ENCODE results near the gene MLLT10. TPM values are rescaled to one million over a fixed set of nuclear protein-coding genes. Genes with fewer than 3 reads are reported as not detected.

The MLLT10 gene
- total and polyA plus RNA-seq, 9 of the 15 experiments (the other 6 are each of a cell fraction or from before 2014, with no cell fraction given), result 18.8 to 81.4 (median 64.2) TPM

DNA sequence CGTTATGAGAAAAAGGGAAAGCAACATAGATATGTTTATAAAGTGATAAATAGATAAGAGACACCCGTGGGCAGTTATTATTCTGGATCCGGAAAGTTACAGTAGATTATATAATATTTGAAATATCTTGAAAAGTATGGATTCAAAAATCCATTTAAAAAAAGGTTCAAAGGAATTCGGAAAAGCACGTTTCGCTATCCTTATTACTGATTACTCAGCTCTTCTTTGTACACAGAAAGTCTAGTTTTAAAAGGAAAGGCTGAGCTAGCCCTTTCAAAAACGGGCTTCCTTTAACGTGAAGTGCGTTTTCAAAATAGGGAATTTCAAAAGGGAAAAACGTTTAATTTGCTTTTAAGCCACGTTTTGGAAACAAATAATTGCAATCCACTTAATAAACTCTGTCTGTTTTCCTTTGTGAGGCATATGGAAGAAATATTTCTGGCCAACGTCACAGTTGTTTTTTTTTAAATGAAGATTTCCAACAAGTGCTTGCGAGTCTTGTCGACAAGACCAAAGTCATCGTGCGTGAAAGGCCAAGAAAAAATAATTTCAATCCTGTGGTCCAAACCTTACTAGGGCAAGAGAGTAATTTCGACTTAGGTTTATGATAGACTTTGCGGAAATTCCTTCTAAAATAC is 6.3 kb upstream of the MLLT10 start (continued):
- no peak for TF ChIP-seq MGA (IDR thresholded peaks at IDR 0.05)
- TF ChIP-seq IRF2 (CRISPR knock-in tag; IDR thresholded peaks at IDR 0.05), result no peak
- TF ChIP-seq PYGO2 (tag; IDR thresholded peaks at IDR 0.05), result no peak
- no peak for TF ChIP-seq ZNF143 (CRISPR knock-in tag; IDR thresholded peaks at IDR 0.05)
- no peak for TF ChIP-seq KLF10 (CRISPR knock-in tag; IDR thresholded peaks at IDR 0.05)
- TF ChIP-seq HNRNPUL1 (IDR thresholded peaks at IDR 0.05; ENCODE audit: low read length), result no peak
- no peak for TF ChIP-seq FOSL1 (tag; conservative IDR thresholded peaks at IDR 0.05)
- TF ChIP-seq, protein P1, sequence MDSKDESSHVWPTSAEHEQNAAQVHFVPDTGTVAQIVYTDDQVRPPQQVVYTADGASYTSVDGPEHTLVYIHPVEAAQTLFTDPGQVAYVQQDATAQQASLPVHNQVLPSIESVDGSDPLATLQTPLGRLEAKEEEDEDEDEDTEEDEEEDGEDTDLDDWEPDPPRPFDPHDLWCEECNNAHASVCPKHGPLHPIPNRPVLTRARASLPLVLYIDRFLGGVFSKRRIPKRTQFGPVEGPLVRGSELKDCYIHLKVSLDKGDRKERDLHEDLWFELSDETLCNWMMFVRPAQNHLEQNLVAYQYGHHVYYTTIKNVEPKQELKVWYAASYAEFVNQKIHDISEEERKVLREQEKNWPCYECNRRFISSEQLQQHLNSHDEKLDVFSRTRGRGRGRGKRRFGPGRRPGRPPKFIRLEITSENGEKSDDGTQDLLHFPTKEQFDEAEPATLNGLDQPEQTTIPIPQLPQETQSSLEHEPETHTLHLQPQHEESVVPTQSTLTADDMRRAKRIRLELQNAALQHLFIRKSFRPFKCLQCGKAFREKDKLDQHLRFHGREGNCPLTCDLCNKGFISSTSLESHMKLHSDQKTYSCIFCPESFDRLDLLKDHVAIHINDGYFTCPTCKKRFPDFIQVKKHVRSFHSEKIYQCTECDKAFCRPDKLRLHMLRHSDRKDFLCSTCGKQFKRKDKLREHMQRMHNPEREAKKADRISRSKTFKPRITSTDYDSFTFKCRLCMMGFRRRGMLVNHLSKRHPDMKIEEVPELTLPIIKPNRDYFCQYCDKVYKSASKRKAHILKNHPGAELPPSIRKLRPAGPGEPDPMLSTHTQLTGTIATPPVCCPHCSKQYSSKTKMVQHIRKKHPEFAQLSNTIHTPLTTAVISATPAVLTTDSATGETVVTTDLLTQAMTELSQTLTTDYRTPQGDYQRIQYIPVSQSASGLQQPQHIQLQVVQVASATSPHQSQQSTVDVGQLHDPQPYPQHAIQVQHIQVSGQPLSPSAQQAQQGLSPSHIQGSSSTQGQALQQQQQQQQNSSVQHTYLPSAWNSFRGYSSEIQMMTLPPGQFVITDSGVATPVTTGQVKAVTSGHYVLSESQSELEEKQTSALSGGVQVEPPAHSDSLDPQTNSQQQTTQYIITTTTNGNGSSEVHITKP (IDR thresholded peaks at IDR 0.05; ENCODE audit: partially characterized antibody), result no peak
- no peak for TF ChIP-seq ELF4 (CRISPR knock-in tag; IDR thresholded peaks at IDR 0.05)
- no peak for TF ChIP-seq GABPA (tag; conservative IDR thresholded peaks at IDR 0.05; ENCODE audit: low read depth)
- TF ChIP-seq ZNF354B (CRISPR knock-in tag; IDR thresholded peaks at IDR 0.05), result no peak
- TF ChIP-seq ZBTB12 (CRISPR knock-in tag; IDR thresholded peaks at IDR 0.05), result no peak
